DND-41 (cell line): ENCODE measurements around the gene SUDS3.

Experiments
- EZH2 ChIP-seq: IDR thresholded peaks from 3 replicates; pipeline ENCODE4 v1.6.1; 2012; ENCODE audit warnings: borderline replicate concordance, low read depth, mild to moderate bottlenecking, moderate library complexity, low read length, inconsistent platforms; ENCODE audit not compliant: severe bottlenecking
- TF ChIP-seq, protein P1 (sequence below): IDR thresholded peaks from 2 replicates; pipeline ENCODE4 v1.5.1; 2012; ENCODE audit warnings: borderline replicate concordance, low read length, moderate library complexity, mild to moderate bottlenecking; ENCODE audit not compliant: poor library complexity, severe bottlenecking; ENCODE audit errors: extremely low read depth

DNA sequence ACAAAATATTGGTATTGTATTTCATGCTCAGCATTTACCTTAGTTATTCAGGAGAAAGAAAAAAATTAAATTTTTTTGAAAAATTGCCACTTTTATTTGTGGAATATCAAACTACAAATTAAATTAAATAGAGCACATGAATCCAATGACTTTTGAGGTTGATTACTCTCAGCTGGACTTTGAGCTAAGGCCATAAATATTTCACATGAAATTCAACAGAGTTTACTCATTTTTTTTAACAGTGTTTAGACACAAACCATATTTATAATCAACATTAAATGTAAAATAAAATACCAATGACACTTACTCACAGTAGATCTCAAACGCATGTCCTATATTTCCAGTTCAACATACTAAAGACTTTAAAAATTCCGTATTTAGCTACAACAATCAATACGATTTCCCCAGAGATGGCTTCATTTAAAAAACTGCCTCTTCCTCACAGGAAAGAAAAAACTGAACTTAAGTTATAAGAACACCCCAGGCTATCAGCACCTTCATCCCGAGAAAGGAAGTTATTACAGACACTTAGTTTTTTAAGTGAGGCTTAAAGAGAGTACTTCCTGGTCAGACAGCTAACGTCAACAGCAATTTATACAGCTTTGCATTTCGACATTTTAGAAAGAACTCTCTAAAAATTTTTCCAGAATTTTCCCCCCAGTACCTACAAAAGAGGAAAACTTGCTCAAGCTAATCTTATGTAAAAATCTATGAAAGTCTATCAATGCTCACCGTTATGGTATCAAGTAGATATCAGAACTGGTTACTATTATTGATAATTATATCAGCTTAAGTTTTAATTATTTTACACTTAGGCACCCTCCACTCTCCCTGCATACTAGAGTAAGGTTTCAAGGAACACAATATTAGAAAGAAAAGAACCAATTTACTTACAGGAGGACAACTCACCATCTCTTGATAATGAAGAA, 17.5 kb upstream of the SUDS3 start:
- TF ChIP-seq, protein P1, sequence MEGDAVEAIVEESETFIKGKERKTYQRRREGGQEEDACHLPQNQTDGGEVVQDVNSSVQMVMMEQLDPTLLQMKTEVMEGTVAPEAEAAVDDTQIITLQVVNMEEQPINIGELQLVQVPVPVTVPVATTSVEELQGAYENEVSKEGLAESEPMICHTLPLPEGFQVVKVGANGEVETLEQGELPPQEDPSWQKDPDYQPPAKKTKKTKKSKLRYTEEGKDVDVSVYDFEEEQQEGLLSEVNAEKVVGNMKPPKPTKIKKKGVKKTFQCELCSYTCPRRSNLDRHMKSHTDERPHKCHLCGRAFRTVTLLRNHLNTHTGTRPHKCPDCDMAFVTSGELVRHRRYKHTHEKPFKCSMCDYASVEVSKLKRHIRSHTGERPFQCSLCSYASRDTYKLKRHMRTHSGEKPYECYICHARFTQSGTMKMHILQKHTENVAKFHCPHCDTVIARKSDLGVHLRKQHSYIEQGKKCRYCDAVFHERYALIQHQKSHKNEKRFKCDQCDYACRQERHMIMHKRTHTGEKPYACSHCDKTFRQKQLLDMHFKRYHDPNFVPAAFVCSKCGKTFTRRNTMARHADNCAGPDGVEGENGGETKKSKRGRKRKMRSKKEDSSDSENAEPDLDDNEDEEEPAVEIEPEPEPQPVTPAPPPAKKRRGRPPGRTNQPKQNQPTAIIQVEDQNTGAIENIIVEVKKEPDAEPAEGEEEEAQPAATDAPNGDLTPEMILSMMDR: no peak
- no peak for TF ChIP-seq EZH2
